Measurements from ENCODE around the gene NSUN5. TPM values are rescaled to one million over a fixed set of nuclear protein-coding genes. Genes with fewer than 3 reads are reported as not detected.
A peak's percentile ranks its signal among the peaks of the same experiment; 100 is the strongest.
"Not testable (repeated sequence)": the region's sequence is repeated elsewhere in the genome, so short reads cannot be mapped to it uniquely, and the experiment has no call there.

NSUN5 gene
- total RNA-seq, 2 experiments from 2014 or later: 55.6 to 59.6 TPM

DNA sequence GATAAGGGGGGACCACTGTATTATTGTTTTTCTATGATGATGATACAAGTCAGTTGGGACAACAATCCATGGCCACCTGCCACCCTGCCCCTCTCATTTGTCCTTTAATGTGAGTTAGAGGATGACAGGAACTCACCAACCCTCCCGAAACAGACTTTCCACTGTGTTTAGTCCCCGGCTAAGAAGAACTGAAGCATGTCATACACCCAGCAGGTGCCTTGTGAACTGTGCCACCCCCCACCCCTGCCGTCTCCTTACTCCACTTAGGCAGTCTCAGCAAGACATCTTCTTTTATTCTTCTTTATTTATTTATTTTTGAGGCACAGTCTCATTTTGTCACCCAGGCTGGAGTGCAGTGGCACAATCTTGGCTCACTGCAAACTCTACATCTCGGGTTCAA, 40.8 kb downstream of the NSUN5 start:
- H3K9me3 Mint-ChIP-seq; CTCF ChIA-PET; H3K27ac Mint-ChIP-seq; H3K36me3 Mint-ChIP-seq (ENCODE audit: low read depth); H3K4me1 Mint-ChIP-seq (ENCODE audit: low read depth); H3K4me3 Mint-ChIP-seq; H3K27me3 Mint-ChIP-seq; intact Hi-C loops (cut with micrococcal nuclease); DNase-seq; ATAC-seq; POLR2A ChIA-PET: not testable (repeated sequence)

DNA sequence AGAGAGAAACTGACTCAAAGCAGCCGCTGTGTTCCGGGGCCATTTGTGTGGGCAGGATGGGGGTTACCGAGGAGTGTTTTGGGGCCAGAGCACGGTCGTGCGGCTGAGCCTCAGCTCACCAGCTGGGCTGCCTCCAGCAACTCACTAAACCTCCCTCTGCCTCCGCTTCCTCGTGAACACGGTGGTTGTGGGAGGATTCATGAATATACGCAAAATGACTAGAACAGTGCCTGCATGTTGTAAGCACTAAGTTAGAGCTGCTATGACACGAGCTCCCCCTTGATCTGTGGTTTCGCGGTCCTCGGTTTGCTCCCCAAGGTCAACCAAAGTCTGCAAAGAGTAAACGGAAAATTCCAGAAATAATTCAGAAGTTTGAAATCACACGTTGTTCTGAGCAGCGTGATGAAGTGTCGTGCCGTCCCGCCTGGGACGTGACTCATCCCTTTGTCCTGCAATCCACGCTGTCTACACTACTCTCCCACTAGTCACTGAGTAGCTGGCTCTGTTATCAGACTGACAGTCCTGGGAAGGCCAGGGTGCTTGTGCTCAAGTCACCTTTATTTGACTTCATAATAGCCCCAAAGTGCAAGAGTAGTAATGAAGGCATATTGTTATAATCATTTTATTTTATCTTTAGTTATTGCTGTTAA, 41.8 kb downstream of the NSUN5 start:
- not testable (repeated sequence) for H3K27ac Mint-ChIP-seq

DNA sequence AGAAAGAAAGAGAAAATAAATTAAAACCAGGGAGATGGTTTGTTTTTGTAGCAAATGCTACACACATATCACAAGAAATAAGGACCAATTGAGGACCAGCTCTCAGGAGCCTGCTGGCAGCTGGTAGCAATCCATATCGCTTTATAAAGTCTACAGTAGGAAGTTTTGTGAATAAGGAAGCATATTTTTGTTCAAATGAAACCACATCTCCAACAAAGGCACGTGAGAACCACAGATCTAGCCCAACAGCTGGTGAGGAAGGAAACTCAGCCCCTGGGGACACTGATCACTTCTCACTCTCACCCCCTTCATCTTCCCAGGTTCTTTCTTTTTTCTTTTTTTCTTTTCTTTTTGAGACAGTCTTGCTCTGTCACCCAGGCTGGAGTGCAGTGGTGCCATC, 46.2 kb downstream of the NSUN5 start:
- H3K27me3 Mint-ChIP-seq; H3K4me1 Mint-ChIP-seq (ENCODE audit: low read depth); DNase-seq; H3K9me3 Mint-ChIP-seq; intact Hi-C loops (cut with micrococcal nuclease); CTCF ChIA-PET; H3K27ac Mint-ChIP-seq; ATAC-seq; H3K4me3 Mint-ChIP-seq; POLR2A ChIA-PET; H3K36me3 Mint-ChIP-seq (ENCODE audit: low read depth): not testable (repeated sequence)

More for the DNA sequence above, 41.8 kb downstream of the NSUN5 start:
- H3K9me3 Mint-ChIP-seq; H3K4me1 Mint-ChIP-seq (ENCODE audit: low read depth); POLR2A ChIA-PET; H3K36me3 Mint-ChIP-seq (ENCODE audit: low read depth); H3K4me3 Mint-ChIP-seq; DNase-seq; H3K27me3 Mint-ChIP-seq; intact Hi-C loops (cut with micrococcal nuclease); CTCF ChIA-PET: not testable (repeated sequence)
- peak; percentile 81 for ATAC-seq

Other genes with a start within 250 kb of the NSUN5 start
- not detected for gene SPDYE9, start 222.8 kb downstream of the NSUN5 start, total RNA-seq
- not detected for gene TRIM50, start 19.3 kb upstream of the NSUN5 start, total RNA-seq
- not detected for gene FKBP6, start 19.3 kb upstream of the NSUN5 start, total RNA-seq
- gene FZD9, start 125.0 kb upstream of the NSUN5 start, total RNA-seq: under 1 TPM in 1 of 2 experiments, not detected in 1; 0.43 TPM
- gene BAZ1B, start 213.5 kb upstream of the NSUN5 start, total RNA-seq: 10 to 100 TPM; 82.4 to 82.6 TPM
- gene BCL7B, start 248.9 kb upstream of the NSUN5 start, total RNA-seq: 10 to 100 TPM; 42.9 to 50.6 TPM